KOPT-K1 (cell line): ENCODE data around the gene RABGAP1L.
"Not testable (repeated sequence)": the region's sequence is repeated elsewhere in the genome, so short reads cannot be mapped to it uniquely, and the experiment has no call there.

Experiments
- H3K27ac ChIP-seq: fragments of 200-600 bp; sonication (generic); 2 replicates; pipeline ENCODE4 v1.5.1; 2016; ENCODE audit warnings: antibody characterized with exemption, mild to moderate bottlenecking, low read depth, low read length; ENCODE audit not compliant: poor library complexity, severe bottlenecking
- H3K36me3 ChIP-seq: fragments of 200-600 bp; sonication (generic); 2 replicates; pipeline ENCODE4 v1.5.1; 2017; ENCODE audit warnings: antibody characterized with exemption, mild to moderate bottlenecking, low read length, moderate library complexity; ENCODE audit not compliant: insufficient read depth
- H3K9me3 ChIP-seq: fragments of 200-600 bp; sonication (generic); 2 replicates; pipeline ENCODE4 v1.5.1; 2017; ENCODE audit warnings: antibody characterized with exemption, low read length, mild to moderate bottlenecking; ENCODE audit not compliant: insufficient read depth, poor library complexity, severe bottlenecking

RABGAP1L gene

GRCh38 chr1:174466607-174467006 lies 307.3 kb downstream of the RABGAP1L start:
- Histone ChIP-seq H3K27ac (no peak overlapping the region), H3K9me3 (no peaks in the 10 kb centered on the region), H3K36me3 (no peaks in the 10 kb centered on the region)

- Histone ChIP-seq H3K36me3 (no peaks in the 10 kb centered on the region), H3K9me3 (no peaks in the 10 kb centered on the region), H3K27ac (no peak overlapping the region)
These were observed 309.7 kb downstream of the RABGAP1L start for GRCh38 chr1:174469052-174469451.

- Histone ChIP-seq H3K9me3 (no peaks in the 10 kb centered on the region), H3K27ac (no peak overlapping the region), H3K36me3 (no peaks in the 10 kb centered on the region)
These were observed 310.4 kb downstream of the RABGAP1L start for GRCh38 chr1:174469687-174470086.

- Histone ChIP-seq H3K9me3 (no peaks in the 10 kb centered on the region), H3K36me3 (no peaks in the 10 kb centered on the region), H3K27ac (no peak overlapping the region)
These were observed 320.0 kb downstream of the RABGAP1L start for GRCh38 chr1:174479281-174479680.

GRCh38 chr1:174480324-174480723 lies 321.0 kb downstream of the RABGAP1L start:
- Histone ChIP-seq H3K27ac (no peak overlapping the region), H3K36me3 (no peaks in the 10 kb centered on the region), H3K9me3 (no peaks in the 10 kb centered on the region)

GRCh38 chr1:174491606-174492005 lies 332.3 kb downstream of the RABGAP1L start:
- Histone ChIP-seq H3K27ac (no peak overlapping the region), H3K9me3 (no peaks in the 10 kb centered on the region), H3K36me3 (no peaks in the 10 kb centered on the region)

- no peaks in the 10 kb centered on the region for H3K36me3 ChIP-seq
- H3K9me3 ChIP-seq: no peaks in the 10 kb centered on the region
- no peak overlapping the region for H3K27ac ChIP-seq
These were observed 338.2 kb downstream of the RABGAP1L start for GRCh38 chr1:174497478-174497877.

GRCh38 chr1:174516755-174517154 lies 357.4 kb downstream of the RABGAP1L start:
- not testable (repeated sequence) for H3K27ac ChIP-seq, H3K9me3 ChIP-seq, H3K36me3 ChIP-seq

GRCh38 chr1:174519844-174520243 lies 360.5 kb downstream of the RABGAP1L start:
- Histone ChIP-seq H3K27ac (no peak overlapping the region), H3K36me3 (no peaks in the 10 kb centered on the region), H3K9me3 (peaks cover 13% of the 10 kb centered on the region)

GRCh38 chr1:174531751-174532150 lies 372.4 kb downstream of the RABGAP1L start:
- peaks cover 35% of the 10 kb centered on the region for H3K9me3 ChIP-seq
- H3K36me3 ChIP-seq: no peaks in the 10 kb centered on the region
- no peak overlapping the region for H3K27ac ChIP-seq

GRCh38 chr1:174534789-174535188 lies 375.5 kb downstream of the RABGAP1L start:
- Histone ChIP-seq H3K27ac (no peak overlapping the region), H3K36me3 (no peaks in the 10 kb centered on the region), H3K9me3 (peaks cover 31% of the 10 kb centered on the region)

GRCh38 chr1:174535207-174535606 lies 375.9 kb downstream of the RABGAP1L start:
- Histone ChIP-seq H3K36me3 (no peaks in the 10 kb centered on the region), H3K27ac (no peak overlapping the region), H3K9me3 (peaks cover 27% of the 10 kb centered on the region)

- not testable (repeated sequence) for H3K27ac ChIP-seq, H3K36me3 ChIP-seq, H3K9me3 ChIP-seq
These were observed 384.1 kb downstream of the RABGAP1L start for GRCh38 chr1:174543421-174543820.

GRCh38 chr1:174550296-174550695 lies 391.0 kb downstream of the RABGAP1L start:
- no peak overlapping the region for H3K27ac ChIP-seq
- no peaks in the 10 kb centered on the region for H3K9me3 ChIP-seq
- no peaks in the 10 kb centered on the region for H3K36me3 ChIP-seq

- H3K36me3 ChIP-seq: no peaks in the 10 kb centered on the region
- no peak overlapping the region for H3K27ac ChIP-seq
- no peaks in the 10 kb centered on the region for H3K9me3 ChIP-seq
These were observed 397.1 kb downstream of the RABGAP1L start for GRCh38 chr1:174556392-174556791.

- Histone ChIP-seq H3K36me3 (no peaks in the 10 kb centered on the region), H3K27ac (no peak overlapping the region), H3K9me3 (no peaks in the 10 kb centered on the region)
These were observed 409.2 kb downstream of the RABGAP1L start for GRCh38 chr1:174568551-174568950.

GRCh38 chr1:174569240-174569639 lies 409.9 kb downstream of the RABGAP1L start:
- Histone ChIP-seq H3K36me3 (no peaks in the 10 kb centered on the region), H3K9me3 (no peaks in the 10 kb centered on the region), H3K27ac (no peak overlapping the region)
